Activated T-cell treated with anti-CD3 and anti-CD28 coated beads, Interleukin-2, amount 50 U/mL, for 24 hours (primary cell): ENCODE data around the gene ZNRF2.
"Not testable (repeated sequence)": the region's sequence is repeated elsewhere in the genome, so short reads cannot be mapped to it uniquely, and the experiment has no call there.

Experiments
- DNase-seq: peaks from one replicate; pipeline ENCODE4 v3.0.0-alpha.2; 2020
- H3K27ac Mint-ChIP-seq: 2 replicates; pipeline ENCODE4 v1.8.0; 2020; ENCODE audit warnings: mild to moderate bottlenecking, mixed read lengths
- H3K27me3 Mint-ChIP-seq: 2 replicates; pipeline ENCODE4 v1.8.0; 2020; ENCODE audit warnings: mixed read lengths
- H3K36me3 Mint-ChIP-seq: 2 replicates; pipeline ENCODE4 v1.8.0; 2020; ENCODE audit warnings: low read depth, mixed read lengths
- H3K4me1 Mint-ChIP-seq: 2 replicates; pipeline ENCODE4 v1.8.0; 2020; ENCODE audit warnings: low read depth, mixed read lengths
- H3K4me3 Mint-ChIP-seq: 2 replicates; pipeline ENCODE4 v1.8.0; 2020; ENCODE audit warnings: mild to moderate bottlenecking, moderate library complexity, mixed read lengths
- H3K9me3 Mint-ChIP-seq: 2 replicates; pipeline ENCODE4 v1.8.0; 2020; ENCODE audit warnings: mixed read lengths

ZNRF2 gene

GRCh38 chr7:30363778-30364563, 79.6 kb downstream of the ZNRF2 start:
- no peak overlapping the region for H3K4me3 Mint-ChIP-seq
- no peaks in the 10 kb centered on the region for H3K9me3 Mint-ChIP-seq
- H3K36me3 Mint-ChIP-seq: peaks cover 11% of the 10 kb centered on the region
- H3K27ac Mint-ChIP-seq: no peak overlapping the region
- no peaks in the 10 kb centered on the region for H3K27me3 Mint-ChIP-seq
- DNase-seq: no peak
- H3K4me1 Mint-ChIP-seq: peaks cover 1% of the 10 kb centered on the region

- peaks cover 11% of the 10 kb centered on the region for H3K36me3 Mint-ChIP-seq
- H3K9me3 Mint-ChIP-seq: no peaks in the 10 kb centered on the region
- DNase-seq: no peak
- no peak overlapping the region for H3K4me3 Mint-ChIP-seq
- peaks cover 1% of the 10 kb centered on the region for H3K4me1 Mint-ChIP-seq
- no peaks in the 10 kb centered on the region for H3K27me3 Mint-ChIP-seq
- H3K27ac Mint-ChIP-seq: no peak overlapping the region
Measured at GRCh38 chr7:30364773-30365172, 80.4 kb downstream of the ZNRF2 start.

GRCh38 chr7:30365621-30366020, 81.2 kb downstream of the ZNRF2 start:
- Mint-ChIP-seq H3K27ac (no peak overlapping the region), H3K4me3 (no peak overlapping the region), H3K4me1 (peaks cover 1% of the 10 kb centered on the region), H3K9me3 (no peaks in the 10 kb centered on the region), H3K36me3 (peaks cover 11% of the 10 kb centered on the region), H3K27me3 (no peaks in the 10 kb centered on the region)
- DNase-seq: no peak

- Mint-ChIP-seq H3K4me1 (no peaks in the 10 kb centered on the region), H3K9me3 (no peaks in the 10 kb centered on the region), H3K36me3 (peaks cover 16% of the 10 kb centered on the region), H3K4me3 (no peak overlapping the region), H3K27ac (no peak overlapping the region), H3K27me3 (no peaks in the 10 kb centered on the region)
- DNase-seq: no peak
Measured at GRCh38 chr7:30366606-30367005, 82.2 kb downstream of the ZNRF2 start.

- Mint-ChIP-seq H3K4me1 (no peaks in the 10 kb centered on the region), H3K4me3 (no peak overlapping the region), H3K27ac (no peak overlapping the region), H3K27me3 (no peaks in the 10 kb centered on the region), H3K36me3 (peaks cover 22% of the 10 kb centered on the region), H3K9me3 (no peaks in the 10 kb centered on the region)
- no peak for DNase-seq
Measured at GRCh38 chr7:30367561-30367960, 83.2 kb downstream of the ZNRF2 start.

- Mint-ChIP-seq H3K27ac (no peak overlapping the region), H3K9me3 (no peaks in the 10 kb centered on the region), H3K4me1 (no peaks in the 10 kb centered on the region), H3K36me3 (peaks cover 20% of the 10 kb centered on the region), H3K4me3 (no peak overlapping the region), H3K27me3 (no peaks in the 10 kb centered on the region)
- DNase-seq: no peak
Measured at GRCh38 chr7:30369879-30370278, 85.5 kb downstream of the ZNRF2 start.

GRCh38 chr7:30371321-30371720, 86.9 kb downstream of the ZNRF2 start:
- no peaks in the 10 kb centered on the region for H3K4me1 Mint-ChIP-seq
- H3K36me3 Mint-ChIP-seq: peaks cover 12% of the 10 kb centered on the region
- DNase-seq: no peak
- H3K9me3 Mint-ChIP-seq: no peaks in the 10 kb centered on the region
- H3K27ac Mint-ChIP-seq: no peak overlapping the region
- no peak overlapping the region for H3K4me3 Mint-ChIP-seq
- no peaks in the 10 kb centered on the region for H3K27me3 Mint-ChIP-seq

GRCh38 chr7:30378275-30378674, 93.9 kb downstream of the ZNRF2 start:
- H3K4me3 Mint-ChIP-seq: no peak overlapping the region
- H3K4me1 Mint-ChIP-seq: no peaks in the 10 kb centered on the region
- H3K27me3 Mint-ChIP-seq: no peaks in the 10 kb centered on the region
- H3K36me3 Mint-ChIP-seq: no peaks in the 10 kb centered on the region
- DNase-seq: no peak
- H3K27ac Mint-ChIP-seq: no peak overlapping the region
- H3K9me3 Mint-ChIP-seq: no peaks in the 10 kb centered on the region

- H3K27me3 Mint-ChIP-seq: no peaks in the 10 kb centered on the region
- no peak overlapping the region for H3K4me3 Mint-ChIP-seq
- H3K9me3 Mint-ChIP-seq: no peaks in the 10 kb centered on the region
- no peaks in the 10 kb centered on the region for H3K36me3 Mint-ChIP-seq
- no peak for DNase-seq
- H3K27ac Mint-ChIP-seq: no peak overlapping the region
- H3K4me1 Mint-ChIP-seq: no peaks in the 10 kb centered on the region
Measured at GRCh38 chr7:30379131-30379530, 94.7 kb downstream of the ZNRF2 start.

GRCh38 chr7:30379741-30380140, 95.3 kb downstream of the ZNRF2 start:
- no peaks in the 10 kb centered on the region for H3K9me3 Mint-ChIP-seq
- no peaks in the 10 kb centered on the region for H3K27me3 Mint-ChIP-seq
- no peak overlapping the region for H3K27ac Mint-ChIP-seq
- no peak for DNase-seq
- H3K36me3 Mint-ChIP-seq: no peaks in the 10 kb centered on the region
- no peak overlapping the region for H3K4me3 Mint-ChIP-seq
- H3K4me1 Mint-ChIP-seq: no peaks in the 10 kb centered on the region

GRCh38 chr7:30380294-30380693, 95.9 kb downstream of the ZNRF2 start:
- H3K36me3 Mint-ChIP-seq: no peaks in the 10 kb centered on the region
- no peaks in the 10 kb centered on the region for H3K4me1 Mint-ChIP-seq
- no peaks in the 10 kb centered on the region for H3K9me3 Mint-ChIP-seq
- no peak overlapping the region for H3K27ac Mint-ChIP-seq
- no peak overlapping the region for H3K4me3 Mint-ChIP-seq
- H3K27me3 Mint-ChIP-seq: no peaks in the 10 kb centered on the region
- no peak for DNase-seq

- not testable (repeated sequence) for H3K27me3 Mint-ChIP-seq
Measured at GRCh38 chr7:30380824-30381223, 96.4 kb downstream of the ZNRF2 start.

GRCh38 chr7:30382607-30383006, 98.2 kb downstream of the ZNRF2 start:
- Mint-ChIP-seq H3K4me1 (no peaks in the 10 kb centered on the region), H3K27me3 (no peaks in the 10 kb centered on the region)

More at GRCh38 chr7:30380824-30381223, 96.4 kb downstream of the ZNRF2 start:
- not testable (repeated sequence) for H3K27ac Mint-ChIP-seq, H3K4me1 Mint-ChIP-seq, H3K9me3 Mint-ChIP-seq, H3K4me3 Mint-ChIP-seq, DNase-seq, H3K36me3 Mint-ChIP-seq

GRCh38 chr7:30389791-30390190, 105.4 kb downstream of the ZNRF2 start:
- H3K27ac Mint-ChIP-seq: no peak overlapping the region
- no peaks in the 10 kb centered on the region for H3K36me3 Mint-ChIP-seq
- no peak overlapping the region for H3K4me3 Mint-ChIP-seq
- H3K9me3 Mint-ChIP-seq: no peaks in the 10 kb centered on the region
- no peaks in the 10 kb centered on the region for H3K27me3 Mint-ChIP-seq
- DNase-seq: no peak
- peaks cover 1% of the 10 kb centered on the region for H3K4me1 Mint-ChIP-seq

More at GRCh38 chr7:30382607-30383006, 98.2 kb downstream of the ZNRF2 start:
- no peak overlapping the region for H3K4me3 Mint-ChIP-seq
- no peak overlapping the region for H3K27ac Mint-ChIP-seq
- DNase-seq: no peak
- H3K36me3 Mint-ChIP-seq: no peaks in the 10 kb centered on the region
- no peaks in the 10 kb centered on the region for H3K9me3 Mint-ChIP-seq

GRCh38 chr7:30390736-30391636, 106.6 kb downstream of the ZNRF2 start:
- no peak for DNase-seq
- Mint-ChIP-seq H3K4me1 (peaks cover 1% of the 10 kb centered on the region), H3K27ac (no peak overlapping the region), H3K4me3 (no peak overlapping the region), H3K27me3 (no peaks in the 10 kb centered on the region), H3K36me3 (no peaks in the 10 kb centered on the region), H3K9me3 (no peaks in the 10 kb centered on the region)
